Measurements from ENCODE around the gene TSSC4.

DNA sequence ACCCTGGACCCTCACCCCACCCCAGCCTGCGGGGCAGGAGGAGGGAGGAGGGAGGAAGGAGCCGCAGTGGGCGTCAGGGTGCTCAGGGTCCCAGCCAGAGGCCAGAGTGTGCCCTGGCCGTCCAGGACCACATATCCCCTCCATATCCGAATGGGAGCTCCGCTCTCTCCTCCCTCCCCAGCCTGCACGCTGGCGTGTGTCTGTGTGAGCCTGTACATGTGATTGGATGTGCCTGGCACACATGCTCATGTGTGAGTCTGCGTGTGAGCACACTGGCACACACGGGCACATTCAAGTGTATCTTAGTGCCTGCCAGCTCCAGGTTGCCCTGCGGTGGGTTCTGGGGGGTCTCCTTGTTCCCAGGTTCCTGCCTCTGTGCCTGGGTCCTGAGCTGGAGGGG lies 8.1 kb downstream of the TSSC4 start:
- TF ChIP-seq POLR2A (IDR thresholded peaks at IDR 0.05) = no peak
- TF ChIP-seq, protein P1, sequence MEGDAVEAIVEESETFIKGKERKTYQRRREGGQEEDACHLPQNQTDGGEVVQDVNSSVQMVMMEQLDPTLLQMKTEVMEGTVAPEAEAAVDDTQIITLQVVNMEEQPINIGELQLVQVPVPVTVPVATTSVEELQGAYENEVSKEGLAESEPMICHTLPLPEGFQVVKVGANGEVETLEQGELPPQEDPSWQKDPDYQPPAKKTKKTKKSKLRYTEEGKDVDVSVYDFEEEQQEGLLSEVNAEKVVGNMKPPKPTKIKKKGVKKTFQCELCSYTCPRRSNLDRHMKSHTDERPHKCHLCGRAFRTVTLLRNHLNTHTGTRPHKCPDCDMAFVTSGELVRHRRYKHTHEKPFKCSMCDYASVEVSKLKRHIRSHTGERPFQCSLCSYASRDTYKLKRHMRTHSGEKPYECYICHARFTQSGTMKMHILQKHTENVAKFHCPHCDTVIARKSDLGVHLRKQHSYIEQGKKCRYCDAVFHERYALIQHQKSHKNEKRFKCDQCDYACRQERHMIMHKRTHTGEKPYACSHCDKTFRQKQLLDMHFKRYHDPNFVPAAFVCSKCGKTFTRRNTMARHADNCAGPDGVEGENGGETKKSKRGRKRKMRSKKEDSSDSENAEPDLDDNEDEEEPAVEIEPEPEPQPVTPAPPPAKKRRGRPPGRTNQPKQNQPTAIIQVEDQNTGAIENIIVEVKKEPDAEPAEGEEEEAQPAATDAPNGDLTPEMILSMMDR (IDR thresholded peaks at IDR 0.05) = no peak
- no peak for TF ChIP-seq POLR2AphosphoS5 (IDR thresholded peaks at IDR 0.05)
- no peak for TF ChIP-seq EP300 (IDR thresholded peaks at IDR 0.05; ENCODE audit: low read depth)
